B cell (primary cell): ENCODE measurements around the gene GFAP. TPM values are rescaled to one million over a fixed set of nuclear protein-coding genes. Genes with fewer than 3 reads are reported as not detected.

ENCODE experiments used
- ATAC-seq: fragments of 200-7000 bp; cut with Tn5 transposase; one replicate; pipeline ENCODE4 v1.10.0; 2021; ENCODE audit warnings: low read depth, mild to moderate bottlenecking, moderate number of reproducible peaks, moderate library complexity
- CTCF ChIA-PET: fragments of 350-600 bp; sonication (Branson Sonifier 250); formaldehyde crosslinking; loops from one replicate; lab custom pipeline; 2021; ENCODE audit warnings: antibody characterized with exemption, inconsistent platforms; lab: Charles Lee
- POLR2A ChIA-PET: fragments of 350-600 bp; sonication (Branson Sonifier 250); formaldehyde crosslinking; loops from one replicate; lab custom pipeline; 2021; ENCODE audit warnings: antibody characterized with exemption; lab: Charles Lee
- DNase-seq: peaks from one replicate; pipeline ENCODE4 v3.0.0; 2013
- H2AFZ ChIP-seq: 2 replicates; pipeline ENCODE4 v1.6.1; 2012; ENCODE audit warnings: mild to moderate bottlenecking, low read depth, low read length; ENCODE audit not compliant: insufficient read depth, poor library complexity, severe bottlenecking
- H3K27ac ChIP-seq, 2 donors: 1 replicate in 1 of 2; 2 replicates in 1 of 2; pipeline ENCODE4 v1.5.1; 2012 to 2013; ENCODE audit warnings: low read length in 2 of 2, mild to moderate bottlenecking in 2 of 2, moderate library complexity in 1 of 2
- H3K27me3 ChIP-seq, 4 experiments: fragments of 200-600 bp in 1 of 4; sonication (generic) in 1 of 4; replicated peaks in 1 of 4; 1 replicate in 2 of 4; 2 replicates in 2 of 4; pipeline versions ENCODE4 v1.6.1 to v1.7.0; 2013 to 2016; ENCODE audit warnings: low read length in 3 of 4, mild to moderate bottlenecking in 2 of 4, mixed read lengths in 1 of 4, moderate library complexity in 1 of 4; ENCODE audit not compliant: insufficient read depth in 4 of 4, control insufficient read depth in 3 of 4; ENCODE audit errors: control extremely low read depth in 1 of 4
- H3K36me3 ChIP-seq, 2 experiments: replicated peaks in 1 of 2; 1 replicate in 1 of 2; 2 replicates in 1 of 2; pipeline versions ENCODE4 v1.6.1 to v1.7.1; 2013; ENCODE audit warnings: low read length in 1 of 2; ENCODE audit not compliant: insufficient read depth in 2 of 2, control insufficient read depth in 1 of 2; ENCODE audit errors: control extremely low read depth in 1 of 2, extremely low read depth in 1 of 2
- H3K4me1 ChIP-seq, 2 donors: fragments of 200-600 bp in 1 of 2; sonication (generic) in 1 of 2; 1 replicate in 1 of 2; 2 replicates in 1 of 2; pipeline versions ENCODE4 v1.5.1 to v1.6.1; 2013 to 2017; ENCODE audit warnings: low read length in 2 of 2; ENCODE audit not compliant: control insufficient read depth in 2 of 2, insufficient read depth in 2 of 2
- H3K4me2 ChIP-seq: replicated peaks from 2 replicates; pipeline ENCODE3; 2012; ENCODE audit warnings: mild to moderate bottlenecking, low read depth, low read length; ENCODE audit not compliant: poor library complexity, severe bottlenecking
- H3K4me3 ChIP-seq, 5 experiments: fragments of 200-600 bp in 1 of 5; sonication (generic) in 1 of 5; 1 replicate in 3 of 5; 2 replicates in 2 of 5; pipeline versions ENCODE4 v1.5.1 to v1.7.0; 2011 to 2016; ENCODE audit warnings: low read length in 4 of 5, mild to moderate bottlenecking in 4 of 5, low read depth in 2 of 5, control low read depth in 1 of 5, moderate library complexity in 1 of 5; ENCODE audit not compliant: insufficient read depth in 1 of 5; ENCODE audit errors: control extremely low read depth in 1 of 5, extremely low read depth in 1 of 5
- H3K79me2 ChIP-seq: fragments of 200-600 bp; sonication (generic); one replicate; pipeline ENCODE4 v1.6.0; 2016; ENCODE audit warnings: low read length; ENCODE audit not compliant: control insufficient read depth, insufficient read depth
- H3K9ac ChIP-seq: fragments of 200-600 bp; sonication (generic); 2 replicates; pipeline ENCODE4 v1.6.1; 2017; ENCODE audit warnings: mild to moderate bottlenecking, low read length, moderate library complexity
- H3K9me3 ChIP-seq, 3 donors: one replicate each; pipeline versions ENCODE4 v1.6.1 to v1.7.1; 2013; ENCODE audit warnings: low read length in 2 of 3; ENCODE audit not compliant: control insufficient read depth in 2 of 3, insufficient read depth in 1 of 3; ENCODE audit errors: control extremely low read depth in 1 of 3
- H4K20me1 ChIP-seq: 2 replicates; pipeline ENCODE4 v1.6.0; 2012; ENCODE audit warnings: mild to moderate bottlenecking, low read length; ENCODE audit not compliant: insufficient read depth, control insufficient read depth, poor library complexity, severe bottlenecking
- H3K27ac Mint-ChIP-seq: one replicate; pipeline ENCODE4 v1.8.0; 2021; ENCODE audit warnings: mixed read lengths
- H3K27me3 Mint-ChIP-seq: one replicate; pipeline ENCODE4 v1.8.0; 2021; ENCODE audit warnings: mixed read lengths
- H3K4me1 Mint-ChIP-seq: one replicate; pipeline ENCODE4 v1.8.0; 2021; ENCODE audit warnings: mixed read lengths
- H3K4me3 Mint-ChIP-seq: one replicate; pipeline ENCODE4 v1.8.0; 2021; ENCODE audit warnings: mixed read lengths
- H3K9me3 Mint-ChIP-seq: one replicate; pipeline ENCODE4 v1.8.0; 2022; ENCODE audit warnings: mixed read lengths; ENCODE audit not compliant: insufficient read depth
- EZH2 ChIP-seq: IDR thresholded peaks from 2 replicates; pipeline ENCODE4 v1.6.1; 2012; ENCODE audit warnings: borderline replicate concordance, low read depth, mild to moderate bottlenecking, moderate library complexity, low read length; ENCODE audit not compliant: insufficient read depth, poor library complexity, severe bottlenecking
- WGBS: methylation state at CpG from one replicate; pipeline ENCODE4 v1.1.5; 2013; ENCODE audit warnings: missing lambda C conversion rate; ENCODE audit not compliant: insufficient coverage; 5-methylcytosine and 5-hydroxymethylcytosine counted together
- intact Hi-C: fragments of 100-400 bp; cut with micrococcal nuclease; formaldehyde crosslinking; loops from one replicate; pipeline ENCODE4 v1.10.0; 2022
- polyA plus RNA-seq: library from polyadenylated mRNA; depleted of rRNA; stranded (reverse); fragments of >200 nt; gene quantifications from 2 replicates; pipeline ENCODE4 v1.2.3, GENCODE V29; 2012
- total RNA-seq, 2 donors: library from RNA; stranded (reverse); fragments of 120-200 nt in 1 of 2; gene quantifications; 1 replicate in 1 of 2; 2 replicates in 1 of 2; pipeline versions ENCODE4 v1.2.3 to v1.2.4, GENCODE V29; 2013 to 2022
- TF ChIP-seq, protein P1 (sequence below): fragments of 200-600 bp; IDR thresholded peaks from one replicate; pipeline ENCODE4 v1.8.0; 2022; ENCODE audit warnings: antibody characterized with exemption, mild to moderate bottlenecking

The GFAP gene
- total and polyA plus RNA-seq, 2 donors (not counting 1 experiment from before 2014, with no cell fraction given) = not detected

GRCh38 chr17:44867841-44868240 is 47.5 kb downstream of the GFAP start:
- ChIA-PET POLR2A (interaction anchor here (0.7 kb wide), 2 partner anchors 89 to 669 kb away, joined by 7 read pairs; no protein-coding TSS in a partner anchor), CTCF (interaction anchor here (1.2 to 9.7 kb wide), 5 partner anchors 10 to 334 kb away, joined by 4 to 208 read pairs (median 6); no protein-coding TSS in a partner anchor)
- no peaks in the 10 kb centered on the region for H3K27me3 ChIP-seq
- WGBS = 100% methylated on average over 2 of the region's 3 CpGs
- ATAC-seq = no peak
- no peaks in the 10 kb centered on the region for H3K4me1 Mint-ChIP-seq
- no peak overlapping the region for H3K4me3 Mint-ChIP-seq
- TF ChIP-seq EZH2 = no peak
- TF ChIP-seq, protein P1, sequence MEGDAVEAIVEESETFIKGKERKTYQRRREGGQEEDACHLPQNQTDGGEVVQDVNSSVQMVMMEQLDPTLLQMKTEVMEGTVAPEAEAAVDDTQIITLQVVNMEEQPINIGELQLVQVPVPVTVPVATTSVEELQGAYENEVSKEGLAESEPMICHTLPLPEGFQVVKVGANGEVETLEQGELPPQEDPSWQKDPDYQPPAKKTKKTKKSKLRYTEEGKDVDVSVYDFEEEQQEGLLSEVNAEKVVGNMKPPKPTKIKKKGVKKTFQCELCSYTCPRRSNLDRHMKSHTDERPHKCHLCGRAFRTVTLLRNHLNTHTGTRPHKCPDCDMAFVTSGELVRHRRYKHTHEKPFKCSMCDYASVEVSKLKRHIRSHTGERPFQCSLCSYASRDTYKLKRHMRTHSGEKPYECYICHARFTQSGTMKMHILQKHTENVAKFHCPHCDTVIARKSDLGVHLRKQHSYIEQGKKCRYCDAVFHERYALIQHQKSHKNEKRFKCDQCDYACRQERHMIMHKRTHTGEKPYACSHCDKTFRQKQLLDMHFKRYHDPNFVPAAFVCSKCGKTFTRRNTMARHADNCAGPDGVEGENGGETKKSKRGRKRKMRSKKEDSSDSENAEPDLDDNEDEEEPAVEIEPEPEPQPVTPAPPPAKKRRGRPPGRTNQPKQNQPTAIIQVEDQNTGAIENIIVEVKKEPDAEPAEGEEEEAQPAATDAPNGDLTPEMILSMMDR = no peak
- H2AFZ ChIP-seq = no peak overlapping the region
- no peaks in the 10 kb centered on the region for H3K9me3 Mint-ChIP-seq
- H3K27me3 Mint-ChIP-seq = no peaks in the 10 kb centered on the region
- peaks cover 10 to 79% of the 10 kb centered on the region in 2 experiments for H3K36me3 ChIP-seq
- H3K27ac ChIP-seq = no peak overlapping the region
- no peak overlapping the region for H3K9ac ChIP-seq
- H4K20me1 ChIP-seq = peaks cover 5% of the 10 kb centered on the region
- H3K79me2 ChIP-seq = no peaks in the 10 kb centered on the region
- no peak overlapping the region for H3K4me3 ChIP-seq
- DNase-seq = no peak
- no peaks in the 10 kb centered on the region for H3K4me1 ChIP-seq
- intact Hi-C loops = no loop called here
- no peak overlapping the region for H3K4me2 ChIP-seq
- no peak overlapping the region for H3K27ac Mint-ChIP-seq
- H3K9me3 ChIP-seq = no peaks in the 10 kb centered on the region

DNA sequence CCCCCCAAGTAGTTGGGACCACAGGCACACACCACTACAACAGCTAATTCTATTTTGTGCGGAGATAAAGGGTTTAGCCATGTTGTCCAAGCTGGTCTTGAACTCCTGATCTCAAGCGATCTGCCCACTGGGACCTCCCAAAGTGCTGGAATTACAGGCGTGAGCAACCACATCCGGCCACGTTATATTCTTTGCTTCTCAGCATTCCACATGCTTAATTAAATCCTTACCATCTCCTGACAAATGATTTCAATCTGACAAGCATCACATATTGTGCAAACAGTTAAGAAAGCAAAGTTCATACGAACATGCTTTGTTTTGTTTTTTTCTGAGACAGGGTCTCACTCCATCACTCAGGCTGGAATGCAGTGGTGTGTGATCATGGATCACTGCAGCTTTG is 49.4 kb downstream of the GFAP start:
- H4K20me1 ChIP-seq = peaks cover 5% of the 10 kb centered on the region
- H3K27ac ChIP-seq = no peak overlapping the region
- intact Hi-C loops = loop anchor here (1.0 kb wide), 2 partner anchors 87 to 91 kb away; no protein-coding TSS in a partner anchor
- no peaks in the 10 kb centered on the region for H3K4me1 ChIP-seq
- Mint-ChIP-seq H3K27ac (no peak overlapping the region), H3K4me3 (no peak overlapping the region), H3K9me3 (no peaks in the 10 kb centered on the region), H3K4me1 (no peaks in the 10 kb centered on the region), H3K27me3 (no peaks in the 10 kb centered on the region)
- H3K4me3 ChIP-seq = no peak overlapping the region
- ChIA-PET POLR2A (no interaction called here), CTCF (interaction anchor here (0.6 to 9.7 kb wide), 9 partner anchors 9 to 895 kb away, joined by 3 to 208 read pairs (median 5); partner anchors contain the start of gene EFTUD2)
- no peak overlapping the region for H2AFZ ChIP-seq
- H3K9me3 ChIP-seq = no peaks in the 10 kb centered on the region
- DNase-seq = no peak
- no peaks in the 10 kb centered on the region for H3K27me3 ChIP-seq
- no peaks in the 10 kb centered on the region for H3K79me2 ChIP-seq
- no peak for ATAC-seq
- peaks cover 5 to 79% of the 10 kb centered on the region in 2 experiments for H3K36me3 ChIP-seq
- 97% methylated on average over 6 of the region's 6 CpGs for WGBS
- TF ChIP-seq EZH2 = no peak
- TF ChIP-seq, protein P1 = no peak
- no peak overlapping the region for H3K4me2 ChIP-seq
- H3K9ac ChIP-seq = no peak overlapping the region
